Chondrocyte (in vitro differentiated cells): ENCODE data around the gene LIPN. TPM values are rescaled to one million over a fixed set of nuclear protein-coding genes. Genes with fewer than 3 reads are reported as not detected.
"Not testable (repeated sequence)": the region's sequence is repeated elsewhere in the genome, so short reads cannot be mapped to it uniquely, and the experiment has no call there.

Experiments used
- DNase-seq: peaks from one replicate; pipeline ENCODE4 v3.0.0; 2021; ENCODE audit warnings: mixed read lengths, low spot score
- H3K27ac Mint-ChIP-seq: one replicate; pipeline ENCODE4 v1.8.0; 2021; ENCODE audit warnings: mild to moderate bottlenecking, moderate library complexity, mixed read lengths; ENCODE audit not compliant: unreplicated experiment
- H3K27me3 Mint-ChIP-seq: 2 replicates; pipeline ENCODE4 v1.8.0; 2021; ENCODE audit warnings: low read depth, mixed read lengths
- H3K36me3 Mint-ChIP-seq: 2 replicates; pipeline ENCODE4 v1.8.0; 2021; ENCODE audit warnings: low read depth, mixed read lengths
- H3K4me1 Mint-ChIP-seq: 2 replicates; pipeline ENCODE4 v1.8.0; 2021; ENCODE audit warnings: low read depth, mild to moderate bottlenecking, mixed read lengths
- H3K4me3 Mint-ChIP-seq: one replicate; pipeline ENCODE4 v1.8.0; 2021; ENCODE audit warnings: mild to moderate bottlenecking, moderate library complexity, mixed read lengths; ENCODE audit not compliant: unreplicated experiment
- H3K9me3 Mint-ChIP-seq: 2 replicates; pipeline ENCODE4 v1.8.0; 2021; ENCODE audit warnings: low read depth, mixed read lengths
- CTCF ChIP-seq: fragments of 200-600 bp; sonication (generic); IDR thresholded peaks from 2 replicates; pipeline ENCODE4 v1.5.0; 2021; ENCODE audit warnings: antibody characterized with exemption, mild to moderate bottlenecking, moderate library complexity
- total RNA-seq: library from RNA; stranded (reverse); gene quantifications from 3 replicates; pipeline ENCODE4 v1.2.1, GENCODE V29; 2021

LIPN gene
- total RNA-seq, 1 donor from 2014 or later, result not detected

- Mint-ChIP-seq H3K27ac (no peak overlapping the region), H3K4me1 (no peaks in the 10 kb centered on the region), H3K9me3 (no peaks in the 10 kb centered on the region), H3K4me3 (no peak overlapping the region), H3K27me3 (peaks cover 17% of the 10 kb centered on the region), H3K36me3 (no peaks in the 10 kb centered on the region)
- TF ChIP-seq CTCF, result no peak
- DNase-seq, result no peak
Observed at GRCh38 chr10:88730864-88731263, 29.0 kb upstream of the LIPN start.

GRCh38 chr10:88731296-88731695 lies 28.5 kb upstream of the LIPN start:
- Mint-ChIP-seq H3K4me1 (no peaks in the 10 kb centered on the region), H3K36me3 (no peaks in the 10 kb centered on the region)
- TF ChIP-seq CTCF, result no peak

GRCh38 chr10:88733215-88733614 lies 26.6 kb upstream of the LIPN start:
- Mint-ChIP-seq H3K36me3 (no peaks in the 10 kb centered on the region), H3K4me3 (no peak overlapping the region), H3K4me1 (no peaks in the 10 kb centered on the region), H3K27ac (no peak overlapping the region), H3K27me3 (peaks cover 7% of the 10 kb centered on the region), H3K9me3 (no peaks in the 10 kb centered on the region)
- TF ChIP-seq CTCF, result no peak
- no peak for DNase-seq

More at GRCh38 chr10:88731296-88731695, 28.5 kb upstream of the LIPN start:
- no peak for DNase-seq
- Mint-ChIP-seq H3K9me3 (no peaks in the 10 kb centered on the region), H3K27me3 (peaks cover 13% of the 10 kb centered on the region), H3K4me3 (no peak overlapping the region), H3K27ac (no peak overlapping the region)

GRCh38 chr10:88735661-88736060 lies 24.2 kb upstream of the LIPN start:
- Mint-ChIP-seq H3K9me3 (no peaks in the 10 kb centered on the region), H3K36me3 (no peaks in the 10 kb centered on the region), H3K4me3 (no peak overlapping the region), H3K27me3 (peaks cover 10% of the 10 kb centered on the region), H3K27ac (no peak overlapping the region), H3K4me1 (no peaks in the 10 kb centered on the region)
- TF ChIP-seq CTCF, result no peak
- DNase-seq, result no peak

GRCh38 chr10:88741921-88742320 lies 17.9 kb upstream of the LIPN start:
- H3K36me3 Mint-ChIP-seq, H3K4me3 Mint-ChIP-seq, H3K4me1 Mint-ChIP-seq, DNase-seq, H3K27ac Mint-ChIP-seq: not testable (repeated sequence)
- Mint-ChIP-seq H3K9me3 (peaks cover 18% of the 10 kb centered on the region), H3K27me3 (peaks cover 33% of the 10 kb centered on the region)

DNA sequence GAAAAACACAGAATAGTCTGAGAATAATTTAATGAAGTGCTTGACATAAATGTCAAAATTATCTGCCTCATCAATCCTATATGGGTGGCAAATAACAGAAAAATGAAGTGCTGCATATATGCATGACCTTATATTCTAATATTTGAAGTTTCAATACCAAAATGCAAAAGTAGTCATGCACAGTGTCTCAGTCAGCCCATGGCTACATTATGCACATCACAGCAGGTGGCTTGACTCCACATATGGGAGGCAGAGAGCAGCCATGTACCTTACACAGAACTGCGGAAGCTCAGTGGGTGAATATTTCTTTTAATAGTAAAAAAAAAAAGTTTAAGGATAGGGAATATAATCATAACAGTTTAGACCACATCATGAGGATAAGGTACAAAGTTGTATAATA lies 17.4 kb upstream of the LIPN start:
- H3K9me3 Mint-ChIP-seq, result peaks cover 18% of the 10 kb centered on the region
- no peaks in the 10 kb centered on the region for H3K36me3 Mint-ChIP-seq
- H3K4me1 Mint-ChIP-seq, result no peaks in the 10 kb centered on the region
- no peak for TF ChIP-seq CTCF
- H3K27me3 Mint-ChIP-seq, result peaks cover 35% of the 10 kb centered on the region
- no peak for DNase-seq
- no peak overlapping the region for H3K4me3 Mint-ChIP-seq
- no peak overlapping the region for H3K27ac Mint-ChIP-seq
